ENCODE measurements around the gene SPRR1A.

The SPRR1A gene

GRCh38 chr1:152968248-152968647 is 15.6 kb upstream of the SPRR1A start:
- TF ChIP-seq CTCF (IDR thresholded peaks at IDR 0.05; ENCODE audit: insufficient read depth, low read length, missing control alignments): no peak
- ChIA-PET POLR2A (no interaction called here), CTCF (no interaction called here)
- no peak for DNase-seq (ENCODE audit: low read depth, low spot score)
- no peak overlapping the region for H3K4me3 ChIP-seq (ENCODE audit: low read depth, low read length)

GRCh38 chr1:152969036-152969435 is 14.8 kb upstream of the SPRR1A start:
- DNase-seq (ENCODE audit: low read depth, low spot score): no peak
- POLR2A ChIA-PET: no interaction called here
- no peak overlapping the region for H3K4me3 ChIP-seq (ENCODE audit: low read depth, low read length)
- CTCF ChIA-PET: no interaction called here
- no peak for TF ChIP-seq CTCF (IDR thresholded peaks at IDR 0.05; ENCODE audit: insufficient read depth, low read length, missing control alignments)

- ChIA-PET CTCF (no interaction called here), POLR2A (no interaction called here)
- no peak within 1 kb of the TSS for H3K4me3 ChIP-seq (ENCODE audit: low read depth, low read length)
- TF ChIP-seq CTCF (IDR thresholded peaks at IDR 0.05; ENCODE audit: insufficient read depth, low read length, missing control alignments): no peak
- DNase-seq (ENCODE audit: low read depth, low spot score): no peak
Observed at GRCh38 chr1:152970495-152970894, 13.4 kb upstream of the SPRR1A start, which contains the start of gene SPRR4. TSS of gene SPRR4 (plus strand) at chr1:152970648. CDS start at chr1:152971891, 1,243 bp downstream.

GRCh38 chr1:152972196-152972886 is 11.5 kb upstream of the SPRR1A start:
- TF ChIP-seq CTCF (IDR thresholded peaks at IDR 0.05; ENCODE audit: insufficient read depth, low read length, missing control alignments): no peak
- POLR2A ChIA-PET: no interaction called here
- no peak for DNase-seq (ENCODE audit: low read depth, low spot score)
- CTCF ChIA-PET: no interaction called here
- H3K4me3 ChIP-seq (ENCODE audit: low read depth, low read length): no peak overlapping the region

- DNase-seq (ENCODE audit: low read depth, low spot score): no peak
- CTCF ChIA-PET: no interaction called here
- no peak for TF ChIP-seq CTCF (IDR thresholded peaks at IDR 0.05; ENCODE audit: insufficient read depth, low read length, missing control alignments)
- no peak overlapping the region for H3K4me3 ChIP-seq (ENCODE audit: low read depth, low read length)
- POLR2A ChIA-PET: no interaction called here
Observed at GRCh38 chr1:152976688-152977087, 7.2 kb upstream of the SPRR1A start.

GRCh38 chr1:152977614-152978013 is 6.3 kb upstream of the SPRR1A start:
- no peak overlapping the region for H3K4me3 ChIP-seq (ENCODE audit: low read depth, low read length)
- no peak for TF ChIP-seq CTCF (IDR thresholded peaks at IDR 0.05; ENCODE audit: insufficient read depth, low read length, missing control alignments)
- ChIA-PET POLR2A (no interaction called here), CTCF (no interaction called here)
- DNase-seq (ENCODE audit: low read depth, low spot score): no peak

Data from AG04449 (cell line).